HEK293 (cell line): Measurements from ENCODE around the gene CCDC27.

Experiments used
- ATF2 ChIP-seq: fragments of 450-650 bp; formaldehyde crosslinking; IDR thresholded peaks from 2 replicates; pipeline ENCODE4 v1.5.1; 2016; ENCODE audit warnings: missing biosample characterization, missing genetic modification characterization, low read depth
- ELK4 ChIP-seq: IDR thresholded peaks from 2 replicates; pipeline ENCODE4 v1.6.1; 2011; ENCODE audit warnings: mild to moderate bottlenecking, low read depth, low read length, borderline replicate concordance
- FEZF1 ChIP-seq: fragments of 450-650 bp; formaldehyde crosslinking; IDR thresholded peaks from 2 replicates; pipeline ENCODE4 v1.5.1; 2016; ENCODE audit warnings: missing biosample characterization, missing genetic modification characterization
- GLI2 ChIP-seq: fragments of 450-650 bp; formaldehyde crosslinking; IDR thresholded peaks from 2 replicates; pipeline ENCODE4; 2017; ENCODE audit warnings: missing biosample characterization, missing genetic modification characterization, low read depth, borderline replicate concordance
- KLF17 ChIP-seq: fragments of 450-650 bp; formaldehyde crosslinking; IDR thresholded peaks from 2 replicates; pipeline ENCODE4 v1.5.1; 2016; ENCODE audit warnings: missing biosample characterization, missing genetic modification characterization
- PRDM10 ChIP-seq: fragments of 450-650 bp; formaldehyde crosslinking; IDR thresholded peaks from 2 replicates; pipeline ENCODE4 v1.5.1; 2016; ENCODE audit warnings: missing biosample characterization, missing genetic modification characterization
- SP3 ChIP-seq: fragments of 450-650 bp; formaldehyde crosslinking; IDR thresholded peaks from 2 replicates; pipeline ENCODE4 v1.5.1; 2016; ENCODE audit warnings: missing biosample characterization, missing genetic modification characterization
- SP7 ChIP-seq: fragments of 450-650 bp; formaldehyde crosslinking; IDR thresholded peaks from 2 replicates; pipeline ENCODE4 v1.5.1; 2016; ENCODE audit warnings: missing biosample characterization, missing genetic modification characterization
- TSHZ1 ChIP-seq: fragments of 450-650 bp; formaldehyde crosslinking; IDR thresholded peaks from 2 replicates; pipeline ENCODE4 v1.5.1; 2016; ENCODE audit warnings: missing biosample characterization, missing genetic modification characterization, borderline replicate concordance
- WT1 ChIP-seq: fragments of 450-650 bp; formaldehyde crosslinking; IDR thresholded peaks from 2 replicates; pipeline ENCODE4 v1.5.1; 2016; ENCODE audit warnings: missing biosample characterization, missing genetic modification characterization
- YY2 ChIP-seq: fragments of 450-650 bp; formaldehyde crosslinking; IDR thresholded peaks from 2 replicates; pipeline ENCODE4 v1.5.1; 2016; ENCODE audit warnings: missing biosample characterization, missing genetic modification characterization
- ZEB2 ChIP-seq: fragments of 450-650 bp; formaldehyde crosslinking; IDR thresholded peaks from 2 replicates; pipeline ENCODE4 v1.5.1; 2016; ENCODE audit warnings: missing biosample characterization, missing genetic modification characterization
- ZFP41 ChIP-seq: fragments of 450-650 bp; formaldehyde crosslinking; IDR thresholded peaks from 2 replicates; pipeline ENCODE4 v1.5.1; 2016; ENCODE audit warnings: missing biosample characterization, missing genetic modification characterization, borderline replicate concordance
- ZIC2 ChIP-seq: fragments of 450-650 bp; formaldehyde crosslinking; IDR thresholded peaks from 2 replicates; pipeline ENCODE4 v1.5.1; 2016; ENCODE audit warnings: missing biosample characterization, missing genetic modification characterization
- ZNF18 ChIP-seq: fragments of 450-650 bp; formaldehyde crosslinking; IDR thresholded peaks from 2 replicates; pipeline ENCODE4 v1.5.1; 2016; ENCODE audit warnings: missing biosample characterization, missing genetic modification characterization
- ZNF24 ChIP-seq: fragments of 450-650 bp; formaldehyde crosslinking; IDR thresholded peaks from 2 replicates; pipeline ENCODE4 v1.5.1; 2016; ENCODE audit warnings: missing biosample characterization, missing genetic modification characterization
- ZNF416 ChIP-seq: fragments of 450-650 bp; formaldehyde crosslinking; IDR thresholded peaks from 2 replicates; pipeline ENCODE4 v1.5.1; 2016; ENCODE audit warnings: missing biosample characterization, missing genetic modification characterization
- ZNF561 ChIP-seq: fragments of 450-650 bp; IDR thresholded peaks from 2 replicates; pipeline ENCODE4 v1.5.1; 2018; ENCODE audit warnings: missing biosample characterization, missing genetic modification characterization, borderline replicate concordance
- ZNF610 ChIP-seq: fragments of 450-650 bp; formaldehyde crosslinking; IDR thresholded peaks from 2 replicates; pipeline ENCODE4 v1.5.1; 2016; ENCODE audit warnings: missing biosample characterization, missing genetic modification characterization, borderline replicate concordance
- ZNF654 ChIP-seq: fragments of 450-650 bp; formaldehyde crosslinking; IDR thresholded peaks from 2 replicates; pipeline ENCODE4 v1.5.1; 2016; ENCODE audit warnings: low read depth, missing biosample characterization, missing genetic modification characterization
- ZNF843 ChIP-seq: fragments of 450-650 bp; formaldehyde crosslinking; IDR thresholded peaks from 2 replicates; pipeline ENCODE4 v1.5.1; 2016; ENCODE audit warnings: missing biosample characterization, missing genetic modification characterization
- ZSCAN4 ChIP-seq: fragments of 450-650 bp; formaldehyde crosslinking; IDR thresholded peaks from 2 replicates; pipeline ENCODE4 v1.5.1; 2017; ENCODE audit warnings: missing biosample characterization, missing genetic modification characterization
- ZSCAN5A ChIP-seq: fragments of 450-650 bp; formaldehyde crosslinking; IDR thresholded peaks from 2 replicates; pipeline ENCODE4 v1.5.1; 2016; ENCODE audit warnings: missing biosample characterization, missing genetic modification characterization

CCDC27 gene

GRCh38 chr1:3711780-3712451 is 40.3 kb upstream of the CCDC27 start (continued):
- TF ChIP-seq WT1 (no peak), ZNF610 (tag by site-specific recombination) (0 out of 2 replicates have a peak, but pooled peaks have one; percentile 20), YY2 (no peak), ZNF654 (tag by site-specific recombination) (no peak), KLF17 (tag by site-specific recombination) (no peak), SP3 (no peak), ELK4 (no peak), GLI2 (no peak), ZNF843 (tag by site-specific recombination) (peak; percentile 59; the same call in 1 of the 2 replicates), ZFP41 (no peak), ATF2 (tag by site-specific recombination) (0 out of 2 replicates have a peak, but pooled peaks have one; percentile 22), FEZF1 (tag by site-specific recombination) (peak; percentile 59; the same call in 1 of the 2 replicates), SP7 (tag by site-specific recombination) (peak; percentile 41; the same call in 1 of the 2 replicates), PRDM10 (tag by site-specific recombination) (no peak), ZNF24 (tag by site-specific recombination) (peak; percentile 53; the same call in 1 of the 2 replicates), ZEB2 (tag by site-specific recombination) (peak; percentile 22; the same call in 1 of the 2 replicates), ZSCAN5A (tag by site-specific recombination) (no peak), TSHZ1 (peak; percentile 82; the same call in 1 of the 2 replicates), ZNF18 (tag by site-specific recombination) (peak; percentile 14; the same call in 1 of the 2 replicates), ZIC2 (tag by site-specific recombination) (peak; percentile 86), ZSCAN4 (tag by site-specific recombination) (peak; percentile 89), ZNF561 (tag by site-specific recombination) (peak; percentile 73; the same call in 1 of the 2 replicates), ZNF416 (no peak)
